Rectal smooth muscle tissue (tissue), 1 donor: ENCODE data around the gene OTOA.
"Not testable (repeated sequence)": the region's sequence is repeated elsewhere in the genome, so short reads cannot be mapped to it uniquely, and the experiment has no call there.

Source experiments
- H3K27ac ChIP-seq: one replicate; pipeline ENCODE4 v1.7.0; 2013; ENCODE audit warnings: low read depth, low read length, inconsistent platforms
- H3K27me3 ChIP-seq: one replicate; pipeline ENCODE4 v1.7.0; 2013; ENCODE audit warnings: low read length; ENCODE audit not compliant: control insufficient read depth, insufficient read depth
- H3K36me3 ChIP-seq: one replicate; pipeline ENCODE4 v1.7.0; 2013; ENCODE audit warnings: low read length; ENCODE audit not compliant: control insufficient read depth, insufficient read depth
- H3K4me1 ChIP-seq: one replicate; pipeline ENCODE4 v1.7.0; 2013; ENCODE audit warnings: low read length; ENCODE audit not compliant: control insufficient read depth, insufficient read depth
- H3K4me3 ChIP-seq: one replicate; pipeline ENCODE4 v1.7.0; 2013; ENCODE audit warnings: low read length
- H3K9ac ChIP-seq: one replicate; pipeline ENCODE4 v1.7.0; 2013; ENCODE audit warnings: low read length

OTOA gene

GRCh38 chr16:21644674-21645073 lies 19.1 kb upstream of the OTOA start:
- no peaks in the 10 kb centered on the region for H3K27me3 ChIP-seq
- H3K27ac ChIP-seq = no peak overlapping the region
- no peaks in the 10 kb centered on the region for H3K4me1 ChIP-seq
- H3K4me3 ChIP-seq = no peak overlapping the region
- no peak overlapping the region for H3K9ac ChIP-seq
- H3K36me3 ChIP-seq = peaks cover 4% of the 10 kb centered on the region

- no peak overlapping the region for H3K27ac ChIP-seq
- no peak overlapping the region for H3K9ac ChIP-seq
- no peak overlapping the region for H3K4me3 ChIP-seq
- H3K4me1 ChIP-seq = no peaks in the 10 kb centered on the region
- no peaks in the 10 kb centered on the region for H3K27me3 ChIP-seq
- peaks cover 4% of the 10 kb centered on the region for H3K36me3 ChIP-seq
Observed at GRCh38 chr16:21645261-21645721, 18.5 kb upstream of the OTOA start.

GRCh38 chr16:21646091-21646490 lies 17.7 kb upstream of the OTOA start:
- Histone ChIP-seq H3K9ac (no peak overlapping the region), H3K36me3 (peaks cover 4% of the 10 kb centered on the region), H3K27ac (no peak overlapping the region), H3K27me3 (no peaks in the 10 kb centered on the region), H3K4me1 (no peaks in the 10 kb centered on the region), H3K4me3 (no peak overlapping the region)

GRCh38 chr16:21646721-21647561 lies 16.8 kb upstream of the OTOA start:
- Histone ChIP-seq H3K27ac (no peak overlapping the region), H3K36me3 (peaks cover 4% of the 10 kb centered on the region), H3K27me3 (no peaks in the 10 kb centered on the region), H3K4me3 (no peak overlapping the region), H3K9ac (no peak overlapping the region), H3K4me1 (no peaks in the 10 kb centered on the region)

GRCh38 chr16:21647562-21648164 lies 16.1 kb upstream of the OTOA start:
- peaks cover 4% of the 10 kb centered on the region for H3K36me3 ChIP-seq
- no peaks in the 10 kb centered on the region for H3K4me1 ChIP-seq
- no peaks in the 10 kb centered on the region for H3K27me3 ChIP-seq
- H3K4me3 ChIP-seq = no peak overlapping the region
- H3K27ac ChIP-seq = no peak overlapping the region
- H3K9ac ChIP-seq = no peak overlapping the region

- H3K27ac ChIP-seq = not testable (repeated sequence)
Observed at GRCh38 chr16:21649826-21650406, 13.9 kb upstream of the OTOA start.

GRCh38 chr16:21650521-21650920 lies 13.2 kb upstream of the OTOA start:
- H3K27ac ChIP-seq = no peak overlapping the region
- H3K36me3 ChIP-seq = peaks cover 8% of the 10 kb centered on the region
- no peaks in the 10 kb centered on the region for H3K27me3 ChIP-seq
- no peak overlapping the region for H3K9ac ChIP-seq
- no peak overlapping the region for H3K4me3 ChIP-seq
- no peaks in the 10 kb centered on the region for H3K4me1 ChIP-seq

More at GRCh38 chr16:21649826-21650406, 13.9 kb upstream of the OTOA start:
- H3K27me3 ChIP-seq, H3K36me3 ChIP-seq, H3K4me1 ChIP-seq, H3K4me3 ChIP-seq, H3K9ac ChIP-seq: not testable (repeated sequence)

- H3K4me1 ChIP-seq = no peaks in the 10 kb centered on the region
- peaks cover 8% of the 10 kb centered on the region for H3K36me3 ChIP-seq
- H3K27ac ChIP-seq = no peak overlapping the region
- H3K27me3 ChIP-seq = no peaks in the 10 kb centered on the region
- H3K4me3 ChIP-seq = no peak overlapping the region
- no peak overlapping the region for H3K9ac ChIP-seq
Observed at GRCh38 chr16:21651515-21651914, 12.3 kb upstream of the OTOA start.

GRCh38 chr16:21652453-21652852 lies 11.3 kb upstream of the OTOA start, which contains the start of gene IGSF6:
Gene IGSF6 (minus strand): TSS chr16:21652608. CDS start chr16:21652598, 10 bp downstream.
- H3K36me3 ChIP-seq = peaks cover 8% of the 10 kb centered on the region
- H3K9ac ChIP-seq = no peak within 1 kb of the TSS
- no peaks in the 10 kb centered on the region for H3K4me1 ChIP-seq
- H3K27me3 ChIP-seq = no peaks in the 10 kb centered on the region
- no peak within 1 kb of the TSS for H3K27ac ChIP-seq
- H3K4me3 ChIP-seq = no peak within 1 kb of the TSS

- no peak overlapping the region for H3K27ac ChIP-seq
- no peaks in the 10 kb centered on the region for H3K27me3 ChIP-seq
- H3K9ac ChIP-seq = no peak overlapping the region
- no peaks in the 10 kb centered on the region for H3K4me1 ChIP-seq
- no peak overlapping the region for H3K4me3 ChIP-seq
- H3K36me3 ChIP-seq = peaks cover 4% of the 10 kb centered on the region
Observed at GRCh38 chr16:21653571-21653970, 10.2 kb upstream of the OTOA start.

- no peak overlapping the region for H3K4me3 ChIP-seq
- no peaks in the 10 kb centered on the region for H3K27me3 ChIP-seq
- no peak overlapping the region for H3K27ac ChIP-seq
- H3K9ac ChIP-seq = no peak overlapping the region
- H3K36me3 ChIP-seq = peaks cover 4% of the 10 kb centered on the region
- H3K4me1 ChIP-seq = no peaks in the 10 kb centered on the region
Observed at GRCh38 chr16:21654466-21654865, 9.3 kb upstream of the OTOA start.

- no peaks in the 10 kb centered on the region for H3K27me3 ChIP-seq
- peaks cover 4% of the 10 kb centered on the region for H3K36me3 ChIP-seq
- H3K9ac ChIP-seq = no peak overlapping the region
- H3K27ac ChIP-seq = no peak overlapping the region
- no peak overlapping the region for H3K4me3 ChIP-seq
- H3K4me1 ChIP-seq = no peaks in the 10 kb centered on the region
Observed at GRCh38 chr16:21654881-21655280, 8.9 kb upstream of the OTOA start.
